Neural progenitor cell (in vitro differentiated cells): ENCODE data around the gene SLC16A4.
"Not testable (repeated sequence)": the region's sequence is repeated elsewhere in the genome, so short reads cannot be mapped to it uniquely, and the experiment has no call there.

Experiments
- EZH2 ChIP-seq: fragments of 200-600 bp; sonication (generic); IDR thresholded peaks from 2 replicates; pipeline ENCODE4 v1.6.1; 2017; ENCODE audit warnings: antibody characterized with exemption, mild to moderate bottlenecking, moderate library complexity
- EZH2phosphoT487 ChIP-seq: fragments of 200-600 bp; sonication (generic); IDR thresholded peaks from 2 replicates; pipeline ENCODE4 v1.6.1; 2017; ENCODE audit warnings: antibody characterized with exemption
- TF ChIP-seq, protein P1 (sequence below): fragments of 200-600 bp; sonication (generic); IDR thresholded peaks from 2 replicates; pipeline ENCODE4 v1.5.1; 2017; ENCODE audit warnings: antibody characterized with exemption, mild to moderate bottlenecking

DNA sequence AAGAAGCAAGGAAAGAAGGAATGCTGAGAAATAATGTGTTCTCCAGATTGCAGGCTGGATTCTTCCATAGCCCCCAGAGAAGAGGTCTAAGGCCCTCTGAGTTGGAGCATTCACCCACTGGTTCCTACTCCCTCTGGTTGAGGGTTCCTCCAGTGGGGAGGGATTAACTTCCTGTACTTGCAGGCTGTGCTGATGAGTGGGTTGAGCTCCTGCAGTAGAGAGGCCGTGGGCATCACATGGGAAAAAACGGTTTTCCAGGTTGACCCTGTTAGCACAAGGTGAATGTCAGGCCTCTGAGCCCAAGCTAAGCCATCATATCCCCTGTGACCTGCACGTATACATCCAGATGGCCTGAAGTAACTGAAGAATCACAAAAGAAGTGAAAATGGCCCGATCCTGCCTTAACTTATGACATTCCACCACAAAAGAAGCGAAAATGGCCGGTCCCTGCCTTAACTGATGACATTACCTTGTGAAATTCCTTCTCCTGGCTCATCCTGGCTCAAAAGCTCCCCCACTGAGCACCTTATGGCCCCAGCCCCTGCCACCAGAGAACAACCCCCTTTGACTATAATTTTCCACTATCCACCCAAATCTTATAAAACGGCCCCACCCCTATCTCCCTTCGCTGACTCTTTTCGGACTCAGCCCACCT lies 46.9 kb upstream of the SLC16A4 start:
- TF ChIP-seq, protein P1, sequence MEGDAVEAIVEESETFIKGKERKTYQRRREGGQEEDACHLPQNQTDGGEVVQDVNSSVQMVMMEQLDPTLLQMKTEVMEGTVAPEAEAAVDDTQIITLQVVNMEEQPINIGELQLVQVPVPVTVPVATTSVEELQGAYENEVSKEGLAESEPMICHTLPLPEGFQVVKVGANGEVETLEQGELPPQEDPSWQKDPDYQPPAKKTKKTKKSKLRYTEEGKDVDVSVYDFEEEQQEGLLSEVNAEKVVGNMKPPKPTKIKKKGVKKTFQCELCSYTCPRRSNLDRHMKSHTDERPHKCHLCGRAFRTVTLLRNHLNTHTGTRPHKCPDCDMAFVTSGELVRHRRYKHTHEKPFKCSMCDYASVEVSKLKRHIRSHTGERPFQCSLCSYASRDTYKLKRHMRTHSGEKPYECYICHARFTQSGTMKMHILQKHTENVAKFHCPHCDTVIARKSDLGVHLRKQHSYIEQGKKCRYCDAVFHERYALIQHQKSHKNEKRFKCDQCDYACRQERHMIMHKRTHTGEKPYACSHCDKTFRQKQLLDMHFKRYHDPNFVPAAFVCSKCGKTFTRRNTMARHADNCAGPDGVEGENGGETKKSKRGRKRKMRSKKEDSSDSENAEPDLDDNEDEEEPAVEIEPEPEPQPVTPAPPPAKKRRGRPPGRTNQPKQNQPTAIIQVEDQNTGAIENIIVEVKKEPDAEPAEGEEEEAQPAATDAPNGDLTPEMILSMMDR = not testable (repeated sequence)
- not testable (repeated sequence) for TF ChIP-seq EZH2, EZH2phosphoT487
